Stimulated activated CD8-positive, alpha-beta memory T cell treated with anti-CD3 and anti-CD28 coated beads, Interleukin-2, amount 100 ng/mL, for 1 hour (primary cell): ENCODE data around the gene HILPDA.
"Not testable (repeated sequence)": the region's sequence is repeated elsewhere in the genome, so short reads cannot be mapped to it uniquely, and the experiment has no call there.

ENCODE experiments used
- DNase-seq, 2 donors: peaks; one replicate each; pipeline ENCODE4 v3.0.0-alpha.2; 2020; ENCODE audit warnings: low read depth in 2 of 2

Gene HILPDA

DNA sequence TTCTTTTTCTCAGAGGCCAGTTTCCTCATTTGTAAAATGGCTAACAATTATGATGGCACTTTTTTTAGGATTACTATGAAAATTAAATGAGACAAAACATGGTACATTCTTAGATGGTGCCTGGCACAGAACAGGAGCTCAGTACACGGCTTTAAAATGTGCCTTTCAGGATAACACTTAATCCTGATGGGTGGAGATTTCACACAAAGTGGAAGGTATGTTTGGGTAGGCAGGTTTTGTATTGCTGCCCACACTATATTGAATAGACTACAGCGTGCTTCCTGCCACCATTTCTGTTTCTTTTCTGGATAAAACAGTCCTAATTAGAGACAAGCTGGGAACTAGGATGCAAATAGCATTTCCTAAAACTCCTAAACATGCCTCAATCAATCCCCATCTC lies 23.9 kb upstream of the HILPDA start:
- DNase-seq: no peak

- no peak for DNase-seq
Measured at GRCh38 chr7:128434413-128435326, 21.0 kb upstream of the HILPDA start.

DNA sequence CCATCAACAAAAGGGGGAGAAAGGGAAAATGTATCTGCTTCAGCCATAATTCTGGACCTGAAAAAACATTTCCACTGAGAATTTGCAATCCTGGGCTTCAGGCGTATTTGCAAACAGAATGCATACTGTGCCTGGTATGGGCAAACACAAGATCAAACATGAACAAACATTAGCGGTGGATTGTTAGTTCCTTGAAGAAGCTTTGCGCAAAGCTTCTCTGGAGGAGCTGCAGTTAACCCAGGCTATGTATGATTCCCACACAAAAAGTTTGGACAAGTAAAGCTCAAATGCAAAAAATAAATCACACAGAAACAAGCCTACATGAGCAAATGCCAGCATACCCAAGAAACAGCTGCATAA lies 20.4 kb upstream of the HILPDA start:
- no peak for DNase-seq

DNA sequence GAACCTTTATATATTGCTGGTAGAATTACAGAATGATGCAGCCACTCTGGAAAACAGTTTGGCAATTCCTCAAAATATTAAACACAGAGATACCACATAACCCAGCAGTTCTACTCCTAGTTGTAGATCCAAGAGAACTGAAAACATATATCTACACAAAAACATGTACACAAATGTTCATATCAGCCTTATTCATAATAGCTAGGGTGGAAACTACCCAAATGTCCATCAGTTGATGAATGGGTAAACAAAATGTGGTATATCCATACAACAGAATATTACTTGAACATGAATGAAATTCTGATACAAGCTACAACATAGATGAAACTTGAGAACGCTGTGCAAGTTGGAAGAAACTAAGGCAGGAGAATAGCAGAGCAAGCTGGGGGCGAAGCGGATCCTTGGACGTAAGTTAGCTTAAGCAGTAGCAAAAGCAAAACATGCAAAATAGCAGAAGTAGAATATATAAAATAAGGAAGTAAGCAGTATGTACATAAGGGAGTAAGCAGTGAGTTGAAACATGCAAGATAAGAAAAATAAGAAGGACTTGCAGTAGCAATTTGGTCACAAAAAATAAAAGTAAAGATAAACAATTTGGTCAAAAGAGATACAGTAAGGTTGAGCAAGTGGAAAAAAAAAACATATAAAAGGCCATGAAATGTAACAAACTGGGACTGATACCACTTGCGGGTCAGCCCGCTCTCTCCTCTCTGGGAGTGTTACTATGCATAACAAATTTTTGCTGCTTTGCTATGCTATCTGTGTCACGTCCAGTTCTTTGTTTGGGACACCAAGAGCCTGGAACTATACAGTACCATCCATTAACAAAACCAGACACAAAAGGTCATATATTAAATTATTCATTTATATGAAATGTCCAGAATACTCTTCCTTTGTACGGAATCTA lies 18.0 kb upstream of the HILPDA start:
- no peak for DNase-seq

- DNase-seq: no peak
Measured at GRCh38 chr7:128442356-128442755, 13.3 kb upstream of the HILPDA start.

- DNase-seq: no peak
Measured at GRCh38 chr7:128443831-128444600, 11.7 kb upstream of the HILPDA start.

- no peak for DNase-seq
Measured at GRCh38 chr7:128446306-128446705, 9.4 kb upstream of the HILPDA start.

GRCh38 chr7:128447941-128448564 lies 7.6 kb upstream of the HILPDA start:
- DNase-seq: no peak

- DNase-seq: no peak
Measured at GRCh38 chr7:128448751-128449302, 6.9 kb upstream of the HILPDA start.

DNA sequence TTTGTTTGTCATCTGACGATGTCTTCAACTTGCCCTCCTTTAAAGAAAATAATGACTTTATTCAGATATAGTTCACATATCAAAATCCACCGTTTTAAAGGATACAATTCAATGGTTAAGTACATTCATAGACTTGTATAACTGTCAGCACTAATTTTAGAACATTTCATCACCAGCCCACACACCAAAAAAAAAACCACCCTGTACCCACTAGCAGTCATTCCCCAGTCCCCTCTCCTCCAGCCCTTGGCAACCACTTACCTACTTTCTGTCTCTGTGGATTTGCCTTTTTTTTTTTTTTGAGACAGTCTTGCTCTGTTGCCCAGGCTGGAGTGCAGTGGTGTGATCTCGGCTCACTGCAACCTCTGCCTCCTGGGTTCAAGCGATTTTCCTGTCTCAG lies 5.3 kb upstream of the HILPDA start:
- no peak for DNase-seq

DNA sequence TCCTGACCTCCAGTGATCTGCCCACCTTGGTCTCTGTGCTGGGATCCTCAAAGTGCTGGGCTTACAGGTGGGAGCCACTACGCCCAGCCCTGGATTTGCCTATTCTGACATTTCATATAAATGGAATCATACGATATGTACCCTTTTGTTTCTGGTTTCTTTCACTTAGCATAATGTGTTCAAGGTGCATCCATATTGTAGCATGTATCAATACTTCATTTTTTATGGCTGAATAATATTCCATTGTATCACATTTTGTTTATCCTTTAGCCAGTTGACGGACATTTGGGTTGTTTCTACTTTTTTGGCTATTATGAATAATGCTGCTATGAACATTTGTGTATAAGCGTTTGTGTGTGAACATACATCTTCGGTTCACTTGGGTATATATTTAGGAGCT lies 4.8 kb upstream of the HILPDA start:
- DNase-seq: no peak

GRCh38 chr7:128452552-128452951 lies 3.1 kb upstream of the HILPDA start:
- no peak for DNase-seq

DNA sequence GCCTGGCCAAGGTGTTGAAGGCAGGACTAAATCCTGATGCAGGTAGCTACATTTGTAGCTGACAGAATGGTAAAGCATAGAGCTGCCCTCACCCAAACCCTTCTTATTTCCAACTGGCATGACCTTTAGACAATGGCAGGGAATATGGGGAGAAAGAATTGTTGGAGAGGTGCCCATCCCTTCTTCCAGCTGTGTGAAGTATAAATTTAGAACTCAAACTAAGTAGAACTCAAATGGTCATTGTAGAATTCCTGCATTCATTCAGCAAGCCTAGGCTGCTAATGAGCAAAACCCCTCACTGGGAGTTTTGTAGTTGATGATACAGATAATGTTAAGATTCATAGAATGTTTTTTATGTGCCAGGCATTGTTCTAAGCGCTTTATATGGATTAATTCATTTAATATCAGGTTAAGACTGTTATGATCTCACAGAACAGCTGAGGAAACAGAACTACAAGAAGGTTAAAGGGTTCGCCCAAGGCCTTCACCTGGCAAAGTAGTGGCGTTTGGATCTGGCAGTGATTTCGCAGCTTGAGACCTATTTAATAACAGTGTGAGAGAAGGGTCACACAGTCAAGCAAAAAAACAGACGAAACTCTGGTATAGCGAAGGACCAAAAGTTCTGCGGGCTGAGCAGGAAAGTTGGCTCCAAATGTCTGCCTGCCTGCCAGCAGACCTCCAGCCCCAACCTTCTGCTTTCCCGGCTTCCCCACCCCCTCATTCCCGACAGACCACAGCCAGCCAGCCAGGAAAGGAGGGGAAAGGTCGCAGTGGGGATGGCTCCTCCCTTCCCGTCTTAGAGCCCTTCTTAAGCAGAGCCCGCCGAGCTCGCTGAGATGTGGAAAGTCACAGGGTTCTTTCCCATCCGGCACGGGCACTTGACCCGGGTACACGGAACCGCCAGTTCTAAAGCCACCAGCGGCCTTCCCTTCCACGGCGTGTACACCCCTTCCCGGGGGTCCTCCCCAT lies 1.6 kb upstream of the HILPDA start:
- no peak for DNase-seq

DNA sequence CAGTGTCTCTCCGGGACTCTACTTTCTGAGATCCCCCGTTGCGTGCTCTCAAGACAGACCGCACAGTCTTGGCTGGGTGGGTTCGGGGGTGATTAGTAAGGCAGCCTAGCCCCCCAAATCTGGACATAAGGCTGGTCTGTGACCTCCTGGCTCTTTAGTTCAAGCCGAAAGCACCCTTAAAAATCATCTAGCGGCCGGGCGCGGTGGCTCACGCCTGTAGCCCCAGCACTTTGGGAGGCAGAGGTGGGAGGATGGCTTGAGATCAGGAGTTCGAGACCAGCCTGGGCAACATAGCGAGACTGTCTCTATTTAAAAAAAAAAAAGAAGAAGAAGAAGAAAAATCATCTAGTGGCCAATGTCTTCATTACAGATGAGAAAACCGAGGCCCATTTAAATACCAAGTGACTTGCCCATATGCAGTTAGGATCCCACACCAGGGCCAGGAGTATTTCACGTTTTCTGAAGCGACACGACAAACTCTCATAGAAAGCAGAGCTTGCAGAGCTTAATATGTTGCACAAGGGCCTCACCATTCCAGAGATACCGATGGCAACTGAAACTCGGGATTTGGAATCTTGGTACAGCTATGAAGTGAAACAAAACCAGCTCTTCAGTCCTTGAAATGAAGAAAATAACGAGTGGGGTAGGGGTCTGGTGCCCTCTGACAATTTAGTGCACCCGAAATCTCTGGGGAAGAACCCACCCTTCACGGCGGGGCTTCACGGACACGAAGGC lies 703 bp upstream of the HILPDA start:
- DNase-seq: no peak

GRCh38 chr7:128456255-128456725 lies 612 bp downstream of the HILPDA start:
- DNase-seq: no peak

GRCh38 chr7:128457385-128457784 lies 1.7 kb downstream of the HILPDA start:
- not testable (repeated sequence) for DNase-seq

DNA sequence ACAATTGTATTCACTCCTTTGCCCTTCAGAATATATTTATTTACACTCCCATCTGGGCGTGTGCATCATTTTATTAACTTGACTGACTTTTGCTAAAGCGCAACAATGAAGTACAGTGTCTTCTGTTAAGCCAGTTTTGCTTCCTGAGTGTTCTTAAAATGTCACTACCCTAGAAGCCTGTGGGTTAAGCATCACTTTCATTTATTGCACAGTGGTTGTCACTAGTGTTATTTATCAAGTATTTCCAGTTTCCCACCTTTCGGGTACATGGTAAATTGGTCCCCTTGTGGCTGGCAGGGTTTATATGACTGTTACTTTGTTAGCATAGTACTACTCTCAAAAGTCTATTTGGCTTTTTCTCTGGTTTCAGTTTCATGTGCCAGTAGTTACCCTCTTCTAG lies 3.3 kb downstream of the HILPDA start:
- DNase-seq: no peak

GRCh38 chr7:128459394-128459878 lies 3.8 kb downstream of the HILPDA start:
- peak; percentile 39 to 47 for DNase-seq

DNA sequence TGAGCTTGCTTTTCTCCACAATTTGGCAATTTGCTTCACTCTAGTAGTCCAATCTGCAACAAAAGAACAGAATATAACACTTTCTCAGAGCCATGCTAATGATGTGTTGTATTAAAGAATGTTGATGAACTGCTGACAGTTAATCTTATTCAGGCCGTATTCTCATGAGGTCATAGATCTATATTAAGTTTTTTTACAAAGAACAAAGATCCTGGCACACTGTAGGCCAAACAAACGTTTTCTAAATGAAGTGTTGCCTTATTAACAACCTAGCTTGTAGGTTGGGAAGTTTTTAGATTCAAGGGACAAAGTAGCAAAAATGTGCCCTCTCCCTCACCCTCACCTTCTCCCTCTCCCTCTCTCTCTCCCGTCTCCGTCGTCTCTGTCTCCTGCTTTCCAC lies 6.8 kb downstream of the HILPDA start:
- no peak for DNase-seq
